NCI-H1105 treated with DMSO at 0.1 percent for 48 hours (cell line): ENCODE results near the gene AASS.
A peak's percentile ranks its signal among the peaks of the same experiment; 100 is the strongest.
"Not testable (repeated sequence)": the region's sequence is repeated elsewhere in the genome, so short reads cannot be mapped to it uniquely, and the experiment has no call there.

ENCODE experiments used
- DNase-seq: peaks from one replicate; lab custom pipeline; 2025; lab: John Stamatoyannopoulos, UW

The AASS gene

DNA sequence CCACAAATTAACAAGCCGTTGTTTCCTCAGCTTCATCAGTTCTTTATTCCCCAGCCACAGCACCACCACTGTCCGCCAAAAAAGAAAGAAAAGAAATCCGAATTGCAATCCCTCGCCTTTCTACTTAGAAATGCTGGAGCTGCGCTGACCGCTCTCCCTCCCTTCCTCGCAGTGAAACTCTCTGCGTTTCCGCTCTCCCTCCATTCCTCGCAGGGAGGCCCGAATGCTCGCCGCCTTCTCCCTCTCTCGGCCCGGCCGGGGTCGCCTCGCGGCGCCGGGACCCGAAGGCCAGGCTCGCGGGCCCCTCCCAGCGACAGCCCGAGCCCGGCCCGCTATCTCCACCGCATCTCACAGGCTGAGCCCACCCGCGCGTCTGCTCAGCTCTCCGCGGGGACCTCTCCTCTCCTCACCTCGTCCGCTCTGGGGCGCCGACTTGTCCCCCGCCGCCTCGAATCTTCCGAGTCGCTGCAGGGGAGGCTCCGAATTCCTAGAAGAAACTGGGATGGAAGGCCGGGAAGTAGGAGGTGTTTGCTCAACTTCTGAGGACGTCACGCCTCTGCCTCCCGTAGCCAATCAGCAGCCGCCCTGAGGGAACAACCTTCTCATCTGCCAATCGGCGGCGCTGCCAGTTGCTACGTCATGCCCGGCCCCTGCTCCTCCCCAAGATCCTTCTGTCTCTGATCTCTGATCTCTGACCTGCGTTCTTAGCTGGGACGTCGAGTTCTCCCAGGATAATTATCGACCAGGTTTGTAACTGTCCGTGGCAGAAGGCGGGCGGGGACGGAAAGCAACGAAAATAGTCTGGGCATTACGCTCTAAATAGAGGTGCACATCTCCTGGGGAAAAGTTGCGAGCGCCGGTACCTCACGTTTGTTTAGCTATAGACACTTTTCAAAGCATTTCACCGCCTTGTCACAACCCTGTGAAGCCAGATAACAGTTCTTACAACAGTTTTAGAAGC, at the start of gene AASS:
Gene AASS (minus strand): TSS at position 499 of the 961 bp plus-strand sequence. CDS start 10,523 bp downstream, outside the sequence.
- peak; percentile 87 for DNase-seq

DNA sequence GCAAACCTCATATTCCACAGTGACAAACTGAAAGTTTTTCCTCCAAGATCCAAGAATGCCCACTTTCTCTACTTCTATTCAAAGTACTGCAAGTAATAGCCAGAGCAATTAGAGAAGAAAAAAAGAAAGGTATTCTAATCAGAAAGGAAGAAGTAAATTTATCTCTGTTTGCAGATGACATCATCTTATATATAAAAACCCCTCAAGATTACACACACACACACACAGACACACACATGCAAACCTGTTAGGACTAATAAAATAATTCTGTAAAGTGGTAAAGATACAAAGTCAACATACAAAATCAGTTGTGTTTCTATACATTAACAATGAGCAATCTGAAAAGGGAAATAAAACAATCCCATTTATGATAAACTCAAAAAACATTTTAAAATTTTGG, 44.7 kb upstream of the AASS start:
- DNase-seq, result no peak

DNA sequence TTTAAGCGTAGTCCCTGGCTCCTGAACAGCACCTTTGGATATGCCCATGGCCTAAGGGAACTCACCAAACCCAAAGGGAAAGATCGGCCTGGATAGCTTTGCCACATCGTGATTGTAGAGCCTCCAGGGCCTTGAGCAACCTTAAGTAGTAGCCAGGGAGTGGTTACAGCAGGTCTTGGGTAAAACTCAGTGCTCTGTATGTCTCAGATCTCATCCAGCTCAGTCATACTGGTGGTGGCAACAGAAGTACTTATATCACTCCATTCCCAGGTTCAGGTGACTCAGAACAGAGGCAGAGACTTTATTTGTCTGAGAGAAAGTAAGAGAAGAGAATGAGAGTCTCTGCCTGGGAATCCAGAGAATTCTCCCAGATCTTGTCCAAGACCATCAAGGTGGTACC, 39.1 kb upstream of the AASS start:
- no peak for DNase-seq

DNA sequence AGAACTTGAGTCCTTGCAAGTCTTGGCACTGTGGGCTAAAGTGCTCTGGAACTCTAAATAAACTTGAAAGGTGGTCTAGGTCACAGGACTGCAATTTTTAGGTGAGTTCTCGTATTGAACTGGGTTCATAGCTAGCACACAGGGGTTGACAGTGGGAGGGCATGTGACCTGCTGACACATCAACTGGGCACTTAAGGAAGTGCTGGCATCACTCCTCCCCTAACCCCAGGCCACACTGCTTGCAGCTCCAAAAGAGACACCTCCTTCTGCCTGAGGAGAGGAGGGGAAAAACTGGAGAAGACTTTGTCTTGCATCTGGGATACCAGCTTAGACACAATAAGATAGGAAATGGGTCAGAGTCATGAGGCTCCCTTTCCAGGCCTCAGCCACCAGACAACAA, 38.0 kb upstream of the AASS start:
- DNase-seq, result no peak

DNA sequence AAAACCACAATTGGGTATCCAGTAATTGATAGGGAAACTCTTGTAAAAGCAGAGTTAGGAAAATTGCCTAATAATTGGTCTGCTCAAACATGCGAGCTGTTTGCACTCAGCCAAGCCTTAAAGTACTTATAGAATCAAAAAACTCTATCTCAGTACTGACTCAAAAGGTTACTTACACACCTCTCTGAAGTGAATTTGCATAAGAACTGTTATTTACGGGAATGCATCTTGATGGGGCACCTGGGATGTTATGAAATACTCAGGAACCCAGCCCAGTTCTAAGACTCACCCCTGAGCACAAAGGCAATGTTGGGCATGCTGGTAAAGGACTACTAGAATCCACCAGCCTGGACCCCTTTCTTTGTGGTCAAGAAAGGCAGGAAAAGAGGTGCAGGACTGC, 28.1 kb upstream of the AASS start:
- not testable (repeated sequence) for DNase-seq

DNA sequence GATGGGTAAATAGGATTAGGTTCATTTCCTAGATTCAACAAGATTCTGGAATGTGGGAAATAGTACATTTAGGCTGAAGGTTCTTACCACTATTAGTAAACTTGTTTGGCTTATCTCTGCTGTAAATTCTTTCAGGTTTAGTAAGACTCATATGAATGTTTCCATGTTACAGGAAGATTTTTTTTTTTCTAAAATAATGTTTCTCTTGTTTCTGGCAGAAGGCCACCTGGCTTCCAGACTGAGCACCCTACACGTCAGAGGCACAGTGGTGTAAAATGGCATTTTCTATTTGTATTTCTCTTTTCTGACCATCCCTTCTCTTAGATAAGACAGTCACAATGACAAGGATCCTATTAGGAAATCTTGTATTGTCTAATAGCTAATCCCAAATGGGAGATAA, 22.7 kb upstream of the AASS start:
- DNase-seq, result no peak

DNA sequence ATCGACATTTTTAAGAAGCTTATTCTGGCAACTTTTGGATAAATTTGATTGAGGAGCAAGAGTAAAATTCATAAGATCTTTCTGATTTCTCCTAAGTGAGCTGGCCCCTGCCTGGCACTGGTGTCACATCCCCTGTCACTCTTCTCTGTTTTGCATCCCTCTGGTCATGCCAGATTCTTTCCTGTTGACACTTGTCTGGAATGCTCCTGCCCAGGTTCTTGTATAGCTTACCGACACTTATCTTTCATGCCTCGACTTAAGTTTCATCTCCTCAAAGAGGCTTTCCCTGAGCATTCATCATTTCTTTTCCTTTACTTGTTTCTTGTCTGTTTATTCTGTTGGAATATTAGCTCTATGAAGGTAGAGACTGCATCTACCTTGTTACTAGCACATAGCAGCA, 22.2 kb upstream of the AASS start:
- DNase-seq, result no peak

DNA sequence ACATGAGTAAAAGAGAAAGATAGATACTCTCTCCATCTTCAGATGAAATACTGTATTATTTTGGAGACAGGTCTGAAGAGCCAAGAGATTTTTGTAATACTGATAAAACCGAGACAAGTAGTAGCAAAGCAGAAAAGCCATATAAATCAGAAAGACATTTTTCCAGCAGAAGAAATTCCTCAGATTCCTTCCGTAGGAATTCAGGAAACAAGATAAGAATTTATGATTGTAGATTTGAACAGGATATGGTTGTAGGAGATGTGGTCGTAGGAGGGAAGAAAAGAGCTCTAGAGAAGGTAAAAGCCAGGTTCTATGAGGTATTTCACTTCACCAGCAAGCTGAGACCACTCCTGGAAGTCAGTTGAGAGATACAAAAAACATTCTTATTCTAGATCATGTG, 17.6 kb upstream of the AASS start:
- no peak for DNase-seq

DNA sequence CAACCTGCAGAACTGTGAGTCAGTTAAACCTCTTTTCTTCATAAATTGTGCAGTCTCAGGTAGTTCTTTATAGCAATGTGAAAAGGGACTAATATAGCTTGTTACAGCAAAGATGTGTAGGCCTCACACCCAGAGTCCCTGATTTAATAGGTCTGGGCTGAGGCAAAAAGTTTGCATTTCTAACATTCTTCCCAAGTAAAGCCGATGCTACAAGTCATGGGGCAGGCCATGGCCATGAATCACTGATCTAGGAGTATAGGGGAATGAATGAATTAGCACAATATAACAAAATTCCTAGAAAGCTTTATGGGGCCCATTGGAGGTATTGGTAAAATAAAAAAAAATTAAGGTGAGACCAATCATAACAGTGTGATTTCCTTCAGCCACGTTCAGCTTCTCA, 11.5 kb upstream of the AASS start:
- no peak for DNase-seq

DNA sequence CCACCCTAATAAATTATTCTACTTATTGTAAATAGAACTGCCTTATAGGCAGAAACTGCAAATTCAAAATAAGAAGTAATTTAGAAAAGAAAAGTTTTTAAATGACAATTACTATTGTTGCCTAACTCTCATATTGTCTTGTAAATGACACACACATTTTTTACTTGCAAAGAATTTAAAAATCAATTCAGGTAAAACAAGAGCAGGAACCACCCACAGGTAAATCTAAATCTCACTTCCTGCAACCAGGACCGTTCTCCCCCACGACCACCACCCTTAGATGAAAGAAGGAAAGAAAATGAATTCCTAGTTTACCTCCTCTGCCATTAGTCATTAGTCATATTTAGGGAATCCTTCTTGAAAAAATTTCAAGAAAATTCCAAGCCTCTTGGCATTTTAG, 4.8 kb upstream of the AASS start:
- DNase-seq, result no peak

DNA sequence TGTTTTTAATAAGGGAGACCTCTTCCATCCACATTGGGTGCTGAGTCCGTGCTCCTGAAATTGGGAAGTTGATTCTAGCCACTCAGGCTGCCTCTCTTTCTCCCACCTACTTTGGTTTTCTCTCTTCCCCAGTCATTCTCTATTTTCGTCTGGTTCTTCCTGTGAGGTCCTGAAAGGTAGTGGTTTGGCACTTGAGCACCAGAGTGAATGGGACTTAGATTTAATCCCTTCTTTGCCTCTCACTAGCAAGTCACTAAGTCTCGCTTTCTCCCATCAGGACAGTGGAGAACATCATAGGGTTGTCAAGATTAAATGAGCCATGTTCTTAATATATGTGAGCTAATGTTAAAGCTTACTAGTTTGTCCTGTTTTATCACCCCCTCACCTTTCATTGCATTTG, 4.0 kb upstream of the AASS start:
- no peak for DNase-seq

DNA sequence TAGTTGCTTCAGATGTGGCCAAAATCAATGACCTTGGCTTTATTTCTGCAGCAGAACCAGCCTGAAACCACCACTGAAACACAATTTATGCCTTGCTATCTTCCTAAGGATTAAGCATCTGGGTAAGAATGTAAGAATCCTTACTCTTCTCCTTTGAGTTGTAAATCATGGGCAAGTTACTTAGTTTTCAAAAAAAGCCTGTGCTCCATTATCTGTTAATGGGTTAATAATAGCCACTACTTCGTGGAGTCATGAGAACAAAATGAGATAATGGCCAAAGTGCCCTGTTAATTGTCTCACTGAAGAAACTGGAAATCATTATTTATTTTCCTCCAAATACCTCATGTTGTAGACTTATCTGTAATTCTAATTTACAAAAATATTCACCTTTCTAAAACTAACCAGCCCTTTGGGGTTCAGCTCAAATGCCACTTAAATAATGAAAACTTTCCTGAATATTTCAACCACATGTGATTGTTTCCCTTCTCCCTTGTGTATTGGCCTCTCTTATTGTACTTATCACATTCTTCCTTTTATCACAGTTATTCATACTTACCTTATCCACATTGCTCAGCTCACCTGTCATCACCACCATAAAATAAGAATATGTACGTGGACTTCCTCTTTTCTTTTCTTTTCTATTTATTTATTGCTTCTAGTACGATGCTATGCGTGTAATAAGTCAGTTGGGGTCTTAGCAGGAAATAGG, 2.0 kb upstream of the AASS start:
- DNase-seq, result no peak

DNA sequence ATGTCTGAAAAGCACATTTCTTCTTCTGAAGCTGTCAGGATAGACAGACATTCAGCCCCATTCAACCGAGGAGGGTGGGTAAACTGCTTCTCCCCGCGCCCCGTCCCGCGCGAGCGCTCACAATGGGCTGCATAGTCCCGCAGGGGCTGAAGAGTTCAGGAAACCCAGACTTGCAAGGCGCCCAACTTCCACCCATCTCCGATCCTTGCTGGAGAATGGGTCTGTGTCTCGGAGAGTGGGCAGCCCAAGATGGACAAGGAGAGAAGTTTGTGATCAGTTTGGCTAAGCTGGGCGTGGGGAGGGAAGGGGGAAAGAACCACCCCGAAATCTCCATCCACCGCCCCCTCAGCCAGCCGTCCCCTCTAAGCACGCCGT, 686 bp downstream of the AASS start:
- no peak for DNase-seq

DNA sequence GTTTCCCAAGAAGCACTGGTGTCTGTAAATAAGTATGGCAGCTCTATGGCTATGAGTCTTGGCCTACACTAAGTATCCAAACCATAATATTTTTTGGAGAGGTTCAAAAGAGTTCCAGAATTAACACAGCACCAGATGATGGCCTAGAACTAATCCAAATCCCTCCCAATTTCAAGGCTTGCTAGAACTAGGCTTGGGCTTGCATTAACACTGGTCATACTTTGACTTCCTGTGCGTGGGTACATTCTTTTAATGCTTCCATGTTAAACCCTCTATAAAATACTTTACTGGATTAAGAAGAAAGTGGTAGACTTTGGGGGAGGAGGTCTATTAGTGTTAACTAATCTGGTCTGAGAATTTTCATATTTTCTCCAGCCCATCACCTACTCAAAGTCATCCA, 3.1 kb downstream of the AASS start:
- DNase-seq, result no peak

DNA sequence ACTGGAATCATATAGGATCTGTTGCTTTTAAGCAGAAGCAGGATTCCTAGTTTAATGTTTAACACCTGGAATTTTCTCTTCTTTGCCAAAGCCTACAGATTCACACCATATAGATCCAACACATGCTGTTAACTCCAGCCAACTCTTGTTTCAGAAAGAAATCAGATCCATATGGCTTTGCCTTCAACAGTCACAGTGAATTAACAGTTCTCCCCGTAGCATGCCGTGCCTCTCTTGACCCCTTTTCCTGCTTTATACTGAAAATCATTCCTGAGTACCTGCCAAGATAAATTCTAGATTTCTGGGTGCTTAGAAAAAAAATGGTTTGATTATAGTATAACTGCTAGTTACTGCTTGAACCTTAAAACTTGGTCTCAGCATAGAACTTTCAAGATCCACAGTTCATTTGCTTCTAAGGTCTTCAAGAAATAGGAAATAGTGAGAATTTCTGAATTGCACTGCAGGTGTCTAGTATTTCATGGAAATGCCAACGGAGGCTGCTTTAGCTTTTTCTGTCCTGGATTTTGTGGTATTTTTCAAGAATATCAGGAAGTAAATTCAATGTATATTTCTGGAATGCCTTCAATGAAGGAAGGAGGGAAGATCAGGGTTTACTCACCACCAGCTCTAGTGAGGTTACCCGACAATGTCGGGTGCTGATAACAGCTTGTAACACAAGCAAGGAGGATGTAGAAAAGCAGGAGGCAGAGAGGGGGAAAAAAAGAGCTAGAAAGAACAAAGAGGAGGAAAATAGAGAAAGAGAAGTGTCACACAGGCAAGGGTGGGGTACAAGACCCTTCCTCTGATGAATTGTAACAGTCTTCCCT, 6.6 kb downstream of the AASS start:
- no peak for DNase-seq

DNA sequence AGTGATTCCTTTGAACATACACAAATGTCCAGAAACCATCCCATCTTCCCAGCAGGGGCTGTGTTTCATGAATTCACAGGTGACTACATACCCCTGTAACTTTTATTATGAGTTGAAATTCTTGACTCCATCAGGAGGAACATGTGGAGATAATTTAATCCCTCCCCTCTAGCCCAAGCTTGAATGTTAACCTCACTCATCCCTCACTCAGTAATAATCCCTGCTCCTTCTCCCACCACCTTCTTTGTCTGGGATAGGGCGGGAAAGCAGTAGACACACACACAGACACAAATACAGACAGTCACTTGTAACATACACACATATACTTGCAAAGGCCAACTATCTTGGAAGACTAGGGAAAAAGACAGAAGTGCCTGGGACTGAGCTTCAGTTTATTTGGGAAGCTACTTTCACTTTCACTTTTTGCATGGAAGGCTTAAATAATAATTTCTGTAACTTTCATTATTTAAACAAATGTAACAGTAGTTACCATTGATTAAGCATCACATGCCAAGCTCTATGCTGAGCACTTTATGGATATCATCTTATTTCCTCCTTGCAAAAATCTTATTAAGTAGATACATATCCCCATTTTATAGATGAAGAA, 7.3 kb downstream of the AASS start:
- DNase-seq, result no peak

DNA sequence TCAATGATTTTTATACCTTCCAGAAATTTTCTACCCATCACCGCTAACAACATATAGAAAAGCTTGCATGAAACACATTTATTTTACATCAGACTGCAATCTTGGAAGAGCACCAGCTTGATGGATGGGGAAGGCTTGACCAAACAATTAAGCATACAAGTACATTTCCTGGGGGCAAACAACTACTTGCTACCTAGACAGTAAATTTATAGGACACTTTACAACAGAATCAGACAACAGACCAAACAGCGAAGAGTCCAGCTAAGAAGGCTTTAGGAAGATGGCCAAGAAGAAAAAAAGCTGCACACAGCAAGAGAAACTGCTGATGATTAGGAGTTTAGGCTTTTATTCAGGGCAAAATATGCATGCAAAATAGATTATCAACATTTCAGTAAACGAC, 8.0 kb downstream of the AASS start:
- DNase-seq, result peak; percentile 6

DNA sequence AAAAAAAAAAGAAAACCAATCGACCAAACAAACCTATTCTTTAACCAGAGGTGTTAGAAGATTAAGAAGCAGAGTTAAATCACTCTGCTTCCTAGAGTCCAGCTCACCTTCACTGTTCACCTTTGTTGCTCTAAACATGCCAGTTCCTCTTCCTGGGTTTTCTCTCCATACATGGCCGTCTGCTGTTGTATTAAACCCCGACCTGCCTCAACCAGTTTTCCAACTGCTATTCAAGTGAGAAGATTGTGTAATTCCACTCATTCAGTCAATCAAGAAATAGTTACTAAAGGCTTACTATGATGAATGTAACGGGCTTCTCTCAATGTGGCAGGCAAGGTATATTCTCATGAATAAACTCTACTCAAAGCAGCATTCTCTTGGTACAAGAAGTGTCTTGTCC, 8.8 kb downstream of the AASS start:
- no peak for DNase-seq

DNA sequence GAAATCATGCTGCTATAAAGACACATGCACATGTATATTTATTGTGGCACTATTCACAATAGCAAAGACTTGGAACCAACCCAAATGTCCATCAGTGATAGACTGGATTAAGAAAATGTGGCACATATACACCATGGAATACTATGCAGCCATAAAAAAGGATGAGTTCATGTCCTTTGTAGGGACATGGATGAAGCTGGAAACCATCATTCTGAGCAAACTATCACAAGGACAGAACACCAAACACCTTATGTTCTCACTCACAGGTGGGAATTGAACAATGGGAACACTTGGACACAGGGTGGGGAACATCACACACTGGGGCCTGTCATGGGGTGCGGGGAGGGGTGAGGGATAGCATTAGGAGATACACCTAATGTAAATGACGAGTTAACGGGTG, 9.3 kb downstream of the AASS start:
- DNase-seq, result not testable (repeated sequence)

DNA sequence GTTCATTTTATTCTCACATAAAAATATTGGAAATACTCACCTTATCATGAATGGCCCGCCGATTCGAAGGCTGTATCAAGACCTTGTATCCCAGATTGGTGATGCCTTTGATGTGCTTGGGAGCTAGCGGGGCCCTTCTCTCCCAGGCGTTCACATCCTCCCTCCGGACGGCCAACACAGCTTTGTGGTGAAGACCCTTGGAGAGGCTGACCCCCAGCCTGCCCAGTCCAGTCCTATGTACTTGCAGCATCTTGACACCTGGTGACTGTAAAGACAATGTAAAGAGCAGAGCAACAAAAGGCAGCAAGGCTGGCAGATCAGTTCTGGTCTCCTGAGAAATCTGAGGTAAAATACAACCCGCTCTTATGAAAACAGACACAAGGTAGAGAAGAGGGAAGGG, 10.6 kb downstream of the AASS start:
- DNase-seq, result no peak

DNA sequence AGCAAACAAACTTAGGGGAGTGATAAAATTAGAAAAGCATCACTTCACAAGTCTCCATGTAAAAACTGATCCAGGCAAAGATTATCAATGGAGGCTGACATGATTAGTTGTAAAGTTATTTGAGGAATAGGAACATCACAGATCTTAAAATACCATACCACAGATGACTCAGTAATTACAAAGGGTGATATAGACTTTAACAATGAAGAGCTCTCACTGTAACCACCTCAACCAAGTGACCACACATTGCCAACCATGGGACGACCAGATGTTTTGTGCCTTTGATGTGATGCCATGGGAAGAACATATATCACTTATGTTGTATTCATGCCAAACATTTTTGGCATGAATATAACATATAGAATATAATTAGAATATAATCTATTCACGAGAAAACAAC, 11.7 kb downstream of the AASS start:
- no peak for DNase-seq

DNA sequence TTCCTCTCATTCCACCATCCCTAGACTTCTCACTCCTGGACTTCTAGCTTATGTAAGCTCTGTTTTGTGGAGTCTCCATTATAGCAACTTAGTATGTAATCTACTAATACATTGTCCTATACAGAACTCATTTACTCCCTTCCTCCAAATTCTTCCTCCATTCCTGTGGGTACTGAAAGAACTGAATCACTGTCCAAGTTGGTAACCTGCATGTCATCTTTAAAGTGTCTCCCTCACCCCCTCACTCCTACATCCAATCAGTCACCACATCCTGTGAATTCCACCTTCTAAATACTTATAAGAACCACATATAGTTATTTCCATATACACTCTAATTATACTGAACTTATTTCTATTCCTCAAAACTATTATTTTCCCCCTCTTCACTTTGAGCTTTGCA, 20.3 kb downstream of the AASS start:
- no peak for DNase-seq
